ENCODE data around the gene POLE2. TPM values are rescaled to one million over a fixed set of nuclear protein-coding genes. Genes with fewer than 3 reads are reported as not detected.
"Not testable (repeated sequence)": the region's sequence is repeated elsewhere in the genome, so short reads cannot be mapped to it uniquely, and the experiment has no call there.

The POLE2 gene
- total and polyA plus RNA-seq, 4 donors = 2.2 to 15.6 (median 3.7) TPM

GRCh38 chr14:49619730-49620129, 68.3 kb downstream of the POLE2 start:
- no peak for DNase-seq
- no peak for TF ChIP-seq CTCF (IDR thresholded peaks at IDR 0.05; ENCODE audit: control extremely low read depth, extremely low read depth)
- peak overlapping the region; percentile 85 to 96 for H3K27ac ChIP-seq (ENCODE audit: low read depth in 1 of 2, low read length in 1 of 2)

GRCh38 chr14:49619273-49619672, 68.7 kb downstream of the POLE2 start:
- Histone ChIP-seq H3K4me1 (ENCODE audit: control insufficient read depth in 5 of 5, insufficient read depth in 5 of 5, low read length in 5 of 5) (peaks cover 4 to 33% (median 11%) of the 10 kb centered on the region in 5 donors), H3K9ac (ENCODE audit: insufficient read depth in 1 of 2, low read length in 2 of 2) (peak overlapping the region; percentile 75 to 95), H3K4me3 (peak overlapping the region; percentile 94), H3K36me3 (ENCODE audit: control insufficient read depth in 4 of 4, insufficient read depth in 4 of 4, low read length in 4 of 4) (peaks cover 4 to 18% (median 11%) of the 10 kb centered on the region in 4 donors)
- H3K27me3 ChIP-seq (ENCODE audit: control insufficient read depth in 3 of 3, insufficient read depth in 3 of 3, low read length in 2 of 3); DNase-seq; ATAC-seq (ENCODE audit: insufficient read depth, low FRiP score); H3K27ac ChIP-seq (ENCODE audit: low read depth in 1 of 2, low read length in 1 of 2); H3K9me3 ChIP-seq (ENCODE audit: control insufficient read depth in 4 of 4, insufficient read depth in 3 of 4, low read length in 3 of 4): not testable (repeated sequence)
- WGBS, 2 donors = 71 to 84% methylated on average over 19 of the region's 19 CpGs

More at GRCh38 chr14:49619730-49620129, 68.3 kb downstream of the POLE2 start:
- WGBS, 2 donors = 1 to 2% methylated on average over 11 of the region's 11 CpGs
- Histone ChIP-seq H3K36me3 (ENCODE audit: control insufficient read depth in 4 of 4, insufficient read depth in 4 of 4, low read length in 4 of 4) (peaks cover 4 to 18% (median 11%) of the 10 kb centered on the region in 4 donors), H3K9me3 (ENCODE audit: control insufficient read depth in 4 of 4, insufficient read depth in 3 of 4, low read length in 3 of 4) (no peaks in the 10 kb centered on the region), H3K4me3 (peak overlapping the region; percentile 94), H3K27me3 (ENCODE audit: control insufficient read depth in 3 of 3, insufficient read depth in 3 of 3, low read length in 2 of 3) (no peaks in the 10 kb centered on the region), H3K9ac (ENCODE audit: insufficient read depth in 1 of 2, low read length in 2 of 2) (peak overlapping the region; percentile 75 to 95), H3K4me1 (ENCODE audit: control insufficient read depth in 5 of 5, insufficient read depth in 5 of 5, low read length in 5 of 5) (peaks cover 4 to 33% (median 11%) of the 10 kb centered on the region in 5 donors)
- ATAC-seq (ENCODE audit: insufficient read depth, low FRiP score) = no peak

- ATAC-seq (ENCODE audit: insufficient read depth, low FRiP score) = no peak
- 69 to 87% methylated on average over 6 of the region's 6 CpGs for WGBS, 2 donors
- Histone ChIP-seq H3K9me3 (ENCODE audit: control insufficient read depth in 4 of 4, insufficient read depth in 3 of 4, low read length in 3 of 4) (no peaks in the 10 kb centered on the region), H3K9ac (ENCODE audit: insufficient read depth in 1 of 2, low read length in 2 of 2) (no peak overlapping the region), H3K4me1 (ENCODE audit: control insufficient read depth in 5 of 5, insufficient read depth in 5 of 5, low read length in 5 of 5) (peaks cover 4 to 25% (median 11%) of the 10 kb centered on the region in 5 donors), H3K36me3 (ENCODE audit: control insufficient read depth in 4 of 4, insufficient read depth in 4 of 4, low read length in 4 of 4) (peaks cover 4 to 18% (median 10%) of the 10 kb centered on the region in 4 donors), H3K27ac (ENCODE audit: low read depth in 1 of 2, low read length in 1 of 2) (no peak overlapping the region), H3K4me3 (no peak overlapping the region), H3K27me3 (ENCODE audit: control insufficient read depth in 3 of 3, insufficient read depth in 3 of 3, low read length in 2 of 3) (no peaks in the 10 kb centered on the region)
- no peak for TF ChIP-seq CTCF (IDR thresholded peaks at IDR 0.05; ENCODE audit: control extremely low read depth, extremely low read depth)
- DNase-seq = no peak
Measured at GRCh38 chr14:49617852-49618519, 70.0 kb downstream of the POLE2 start.

- DNase-seq (no peak), ATAC-seq (ENCODE audit: insufficient read depth, low FRiP score) (no peak)
- H3K4me1 ChIP-seq (ENCODE audit: control insufficient read depth in 5 of 5, insufficient read depth in 5 of 5, low read length in 5 of 5) = peaks cover 0 to 8% (median 0%) of the 10 kb centered on the region in 5 donors
- H3K36me3 ChIP-seq (ENCODE audit: control insufficient read depth in 4 of 4, insufficient read depth in 4 of 4, low read length in 4 of 4) = peaks cover 4 to 14% (median 8%) of the 10 kb centered on the region in 4 donors
- no peak overlapping the region for H3K9ac ChIP-seq (ENCODE audit: insufficient read depth in 1 of 2, low read length in 2 of 2)
- H3K27me3 ChIP-seq (ENCODE audit: control insufficient read depth in 3 of 3, insufficient read depth in 3 of 3, low read length in 2 of 3) = no peaks in the 10 kb centered on the region
- WGBS, 2 donors = 88 to 92% methylated on average over 6 of the region's 6 CpGs
- H3K27ac ChIP-seq (ENCODE audit: low read depth in 1 of 2, low read length in 1 of 2) = no peak overlapping the region
- no peak overlapping the region for H3K4me3 ChIP-seq
- H3K9me3 ChIP-seq (ENCODE audit: control insufficient read depth in 4 of 4, insufficient read depth in 3 of 4, low read length in 3 of 4) = no peaks in the 10 kb centered on the region
- no peak for TF ChIP-seq CTCF (IDR thresholded peaks at IDR 0.05; ENCODE audit: control extremely low read depth, extremely low read depth)
Measured at GRCh38 chr14:49615776-49616175, 72.2 kb downstream of the POLE2 start.

Measured in lung (tissue), 12 donors.